IPS DF 6.9 (cell line): ENCODE data around the gene ARHGAP6.

Experiments used
- DNase-seq: peaks from one replicate; pipeline ENCODE4 v3.0.0-alpha.2; 2013; ENCODE audit warnings: low read depth, low spot score
- H3K27ac ChIP-seq: one replicate; pipeline ENCODE4 v1.5.1; 2013; ENCODE audit warnings: low read length, control low read depth
- H3K27me3 ChIP-seq: 2 replicates; pipeline ENCODE4 v1.6.1; 2013; ENCODE audit warnings: mild to moderate bottlenecking, low read length; ENCODE audit not compliant: control insufficient read depth, insufficient read depth
- H3K36me3 ChIP-seq: 2 replicates; pipeline ENCODE4 v1.6.1; 2013; ENCODE audit warnings: low read length; ENCODE audit not compliant: control insufficient read depth, insufficient read depth
- H3K4me1 ChIP-seq: 2 replicates; pipeline ENCODE4 v1.6.1; 2013; ENCODE audit warnings: low read length; ENCODE audit not compliant: control insufficient read depth, insufficient read depth
- H3K4me3 ChIP-seq: 2 replicates; pipeline ENCODE4 v1.5.1; 2013; ENCODE audit warnings: mild to moderate bottlenecking, low read length
- H3K9me3 ChIP-seq: 2 replicates; pipeline ENCODE4 v1.6.1; 2013; ENCODE audit warnings: low read length, inconsistent platforms; ENCODE audit not compliant: control insufficient read depth, insufficient read depth
- WGBS: extraction: QIAGEN DNeasy Blood & Tissue Kit; methylation state at CpG from one replicate; pipeline ENCODE4 v1.1.7; 2013; ENCODE audit warnings: mixed read lengths, missing lambda C conversion rate; ENCODE audit not compliant: insufficient read length, insufficient coverage; 5-methylcytosine and 5-hydroxymethylcytosine counted together

ARHGAP6 gene

DNA sequence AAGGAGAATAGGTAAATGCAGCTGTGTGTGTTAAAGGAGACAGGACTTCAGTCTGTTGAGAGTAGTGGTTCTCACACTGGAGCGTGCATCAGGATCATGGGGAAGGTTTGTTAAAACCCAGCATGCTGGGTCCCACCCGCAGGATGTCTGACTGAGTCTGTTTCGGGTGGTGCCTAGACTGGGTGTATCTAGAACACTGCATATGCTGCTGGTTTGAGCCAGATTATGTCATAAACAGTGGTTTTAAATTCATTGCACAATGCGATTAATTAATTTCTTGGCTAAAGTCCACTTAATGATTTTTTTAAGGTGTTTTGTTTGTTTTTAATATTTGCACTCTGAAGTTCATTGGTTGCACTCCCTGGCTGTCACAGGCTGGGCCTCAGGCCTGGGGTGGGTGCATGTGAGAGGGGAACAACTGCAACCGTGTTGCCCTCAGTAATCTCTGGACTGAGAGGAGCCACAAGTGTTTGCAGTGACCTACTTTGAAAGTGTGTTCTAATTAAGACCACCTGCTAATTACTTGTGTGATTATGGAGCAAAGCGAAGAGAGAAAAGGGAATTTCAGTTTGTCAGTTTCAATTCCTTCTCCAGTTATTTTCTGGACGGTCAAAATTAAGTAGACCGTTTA lies 546.3 kb downstream of the ARHGAP6 start:
- Histone ChIP-seq H3K9me3 (no peaks in the 10 kb centered on the region), H3K27ac (no peak overlapping the region), H3K27me3 (no peaks in the 10 kb centered on the region), H3K4me3 (no peak overlapping the region), H3K36me3 (peaks cover 11% of the 10 kb centered on the region; the same call in 1 of the 2 replicates), H3K4me1 (no peaks in the 10 kb centered on the region)
- no CpG with 5 or more reads among the region's 8 CpGs for WGBS
- no peak for DNase-seq

DNA sequence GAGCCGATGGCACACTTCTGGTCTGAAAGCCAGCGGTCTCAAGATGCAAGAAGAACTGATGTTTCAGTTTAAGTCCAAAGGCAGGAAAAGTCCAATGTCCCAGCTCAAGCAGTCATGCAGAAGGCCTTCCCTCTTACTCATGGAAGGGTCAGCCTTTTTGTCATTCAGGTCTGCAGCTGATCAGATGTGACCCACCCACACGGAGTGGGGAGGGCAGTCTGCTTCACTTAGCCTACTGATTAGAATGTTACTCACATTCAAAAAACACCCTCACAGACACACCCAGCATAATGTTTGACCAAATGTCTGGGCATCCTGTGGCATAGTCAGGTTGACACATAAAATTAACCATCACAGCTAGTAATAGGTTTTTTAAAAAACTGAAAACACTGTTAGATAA lies 548.0 kb downstream of the ARHGAP6 start:
- Histone ChIP-seq H3K4me1 (no peaks in the 10 kb centered on the region), H3K27ac (no peak overlapping the region), H3K9me3 (no peaks in the 10 kb centered on the region), H3K36me3 (peaks cover 11% of the 10 kb centered on the region; the same call in 1 of the 2 replicates), H3K4me3 (no peak overlapping the region), H3K27me3 (no peaks in the 10 kb centered on the region)
- DNase-seq = no peak
- no CpG with 5 or more reads among the region's 3 CpGs for WGBS

DNA sequence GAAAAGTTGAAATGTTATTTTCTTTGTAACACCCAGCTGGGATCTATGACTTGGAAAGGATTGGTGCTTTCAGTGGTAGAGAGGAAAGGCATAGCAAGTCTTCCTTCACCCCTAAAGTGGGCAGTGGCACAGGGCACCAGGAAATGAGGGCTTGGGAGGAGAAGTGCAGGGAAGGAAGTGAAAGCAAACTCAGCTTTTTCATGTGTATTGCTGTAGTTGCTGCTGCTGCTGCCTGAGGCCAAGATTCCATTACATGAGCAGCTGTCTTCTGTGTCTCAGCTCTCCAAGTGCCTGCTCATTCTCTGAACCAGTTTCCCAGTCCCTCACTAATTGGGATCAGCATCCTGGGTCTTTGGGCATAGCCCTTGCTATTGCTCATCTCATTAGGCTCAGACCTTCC lies 552.0 kb downstream of the ARHGAP6 start:
- no peaks in the 10 kb centered on the region for H3K27me3 ChIP-seq
- H3K4me1 ChIP-seq = no peaks in the 10 kb centered on the region
- H3K4me3 ChIP-seq = no peak overlapping the region
- no peaks in the 10 kb centered on the region for H3K9me3 ChIP-seq
- peaks cover 5% of the 10 kb centered on the region; the same call in 1 of the 2 replicates for H3K36me3 ChIP-seq
- no peak overlapping the region for H3K27ac ChIP-seq
- no peak for DNase-seq

DNA sequence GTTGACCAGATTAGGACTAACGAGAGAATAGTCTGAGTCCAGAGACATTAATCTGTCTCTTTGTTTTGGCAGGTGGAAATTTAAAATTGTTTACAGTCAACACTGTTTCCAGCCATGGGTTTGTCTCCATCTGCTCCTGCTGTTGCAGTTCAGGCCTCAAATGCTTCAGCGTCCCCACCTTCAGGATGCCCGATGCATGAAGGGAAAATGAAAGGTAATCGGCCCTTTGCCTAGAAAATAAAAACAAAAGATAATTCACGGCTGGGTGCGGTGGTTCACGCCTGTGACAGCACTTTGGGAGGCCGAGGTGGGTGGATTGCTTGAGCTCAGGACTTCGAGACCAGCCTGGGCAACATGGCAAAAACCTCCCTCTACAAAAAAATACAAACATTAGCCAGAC lies 553.8 kb downstream of the ARHGAP6 start:
- H3K27ac ChIP-seq = no peak overlapping the region
- H3K4me3 ChIP-seq = peak overlapping the region; percentile 74; the same call in 1 of the 2 replicates
- H3K9me3 ChIP-seq = no peaks in the 10 kb centered on the region
- no peak for DNase-seq
- no peaks in the 10 kb centered on the region for H3K4me1 ChIP-seq
- H3K27me3 ChIP-seq = no peaks in the 10 kb centered on the region
- H3K36me3 ChIP-seq = no peaks in the 10 kb centered on the region; the same call in 1 of the 2 replicates
- no CpG with 5 or more reads among the region's 9 CpGs for WGBS

DNA sequence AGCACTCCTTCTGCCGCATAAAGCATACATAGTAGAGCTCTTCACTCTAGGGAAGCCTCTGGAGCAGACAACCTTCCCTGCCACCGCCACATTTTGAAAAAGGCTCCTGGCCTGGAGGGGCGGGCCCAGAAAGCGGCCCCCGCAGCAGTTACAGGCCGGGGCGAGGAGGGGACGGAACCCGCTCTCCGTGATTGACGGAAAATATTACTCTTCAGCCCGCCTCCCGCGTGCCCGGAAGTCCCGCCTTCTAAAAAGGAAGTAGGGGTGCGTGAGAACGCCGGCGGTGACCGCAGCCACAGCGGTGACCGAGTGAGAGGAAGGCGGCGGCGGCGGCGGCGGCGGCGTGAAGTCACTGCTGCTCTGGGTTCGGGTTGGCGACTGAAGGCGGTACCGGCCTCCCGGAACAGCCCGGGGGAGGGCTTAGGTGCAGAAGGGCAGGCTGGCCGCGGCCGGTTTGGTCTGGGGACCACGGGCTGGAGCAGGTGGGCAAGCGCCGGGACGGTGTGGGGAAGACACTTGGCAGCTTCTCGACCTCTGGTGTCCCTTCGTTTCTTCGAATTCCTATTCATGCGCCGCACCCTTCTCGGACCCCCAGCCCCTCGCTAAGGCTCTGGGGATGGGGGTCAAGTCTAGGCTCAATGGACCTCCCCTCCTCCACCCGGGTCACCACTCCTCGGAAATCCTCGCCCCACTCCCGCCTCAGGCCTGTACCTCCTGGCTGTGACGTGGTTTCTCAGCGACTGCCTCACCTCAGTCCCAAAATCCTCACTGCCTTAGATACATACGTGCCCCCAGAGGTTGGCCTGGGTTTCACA lies 554.5 kb downstream of the ARHGAP6 start, which contains the start of gene HCCS:
Gene HCCS, plus strand, starts transcription at position 296 of the 815 bp plus-strand sequence. CDS start 729 bp downstream, outside the sequence.
- no peak within 1 kb of the TSS for H3K27ac ChIP-seq

DNA sequence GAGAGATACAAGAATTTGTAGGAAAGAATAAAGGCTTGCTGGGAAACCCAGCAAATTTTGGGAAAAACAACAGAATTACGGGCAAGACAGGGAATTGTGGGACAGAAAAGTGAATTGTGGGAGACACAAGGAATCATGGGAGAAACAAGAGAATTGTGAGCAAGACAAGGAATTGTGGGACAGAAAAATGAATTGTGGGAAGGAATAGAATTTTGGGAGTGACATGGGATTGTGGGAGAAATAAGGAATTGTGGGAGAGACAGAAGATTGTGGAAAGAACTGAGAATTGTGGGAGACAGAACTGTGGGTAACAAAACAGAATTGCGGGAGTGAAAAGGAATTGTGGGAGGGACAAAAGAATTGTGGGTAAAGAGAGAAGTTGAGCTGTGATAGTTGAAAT lies 555.8 kb downstream of the ARHGAP6 start:
- no peak overlapping the region for H3K4me3 ChIP-seq
- no peaks in the 10 kb centered on the region for H3K36me3 ChIP-seq
- no peaks in the 10 kb centered on the region for H3K4me1 ChIP-seq
- H3K9me3 ChIP-seq = no peaks in the 10 kb centered on the region
- WGBS = 100% methylated on average over 1 of the region's 2 CpGs
- H3K27ac ChIP-seq = no peak overlapping the region
- no peak for DNase-seq
- no peaks in the 10 kb centered on the region for H3K27me3 ChIP-seq

More for the DNA sequence above, 554.5 kb downstream of the ARHGAP6 start, which contains the start of gene HCCS:
- peak; percentile 33 for DNase-seq
- Histone ChIP-seq H3K36me3 (no peaks in the 10 kb centered on the region; the same call in 1 of the 2 replicates), H3K4me1 (no peaks in the 10 kb centered on the region), H3K4me3 (peak within 1 kb of the TSS; percentile 74), H3K27me3 (no peaks in the 10 kb centered on the region), H3K9me3 (no peaks in the 10 kb centered on the region)
- WGBS = no CpG with 5 or more reads among the region's 58 CpGs

DNA sequence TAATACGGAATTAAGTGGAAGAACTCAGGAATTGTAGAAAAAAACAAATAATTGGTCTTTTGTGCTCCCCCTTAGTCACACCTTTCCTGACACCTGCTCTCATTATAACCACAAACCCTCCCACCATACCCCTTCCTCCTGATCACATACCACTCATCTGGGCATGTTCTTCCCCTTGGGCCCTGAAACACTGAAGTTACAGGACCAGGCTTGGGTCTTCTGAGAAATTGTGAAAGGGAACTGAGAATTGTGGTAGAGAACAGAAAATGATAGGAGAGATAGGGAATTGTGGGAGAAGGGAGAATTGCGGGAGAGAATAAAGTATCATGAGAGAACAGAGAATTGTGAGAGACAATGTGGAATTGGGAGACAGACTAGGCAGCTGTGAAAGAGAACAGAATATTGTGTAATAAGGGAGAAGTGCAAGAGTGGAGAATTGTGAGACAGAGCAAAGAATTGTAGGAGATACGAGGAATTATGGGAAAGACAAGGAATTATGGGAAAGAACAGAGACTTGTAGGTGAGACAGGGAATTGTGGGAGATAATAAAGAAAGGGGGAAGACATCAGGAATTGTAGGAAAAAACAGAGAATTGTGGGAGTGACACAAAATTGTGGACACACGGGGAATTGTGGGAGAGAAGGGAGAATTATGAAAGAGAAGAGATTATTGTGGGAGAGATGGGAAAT lies 557.3 kb downstream of the ARHGAP6 start:
- 100% methylated on average over 3 of the region's 4 CpGs for WGBS
- Histone ChIP-seq H3K4me3 (no peak overlapping the region), H3K27me3 (no peaks in the 10 kb centered on the region), H3K36me3 (no peaks in the 10 kb centered on the region), H3K27ac (no peak overlapping the region), H3K4me1 (no peaks in the 10 kb centered on the region), H3K9me3 (no peaks in the 10 kb centered on the region)
- no peak for DNase-seq

DNA sequence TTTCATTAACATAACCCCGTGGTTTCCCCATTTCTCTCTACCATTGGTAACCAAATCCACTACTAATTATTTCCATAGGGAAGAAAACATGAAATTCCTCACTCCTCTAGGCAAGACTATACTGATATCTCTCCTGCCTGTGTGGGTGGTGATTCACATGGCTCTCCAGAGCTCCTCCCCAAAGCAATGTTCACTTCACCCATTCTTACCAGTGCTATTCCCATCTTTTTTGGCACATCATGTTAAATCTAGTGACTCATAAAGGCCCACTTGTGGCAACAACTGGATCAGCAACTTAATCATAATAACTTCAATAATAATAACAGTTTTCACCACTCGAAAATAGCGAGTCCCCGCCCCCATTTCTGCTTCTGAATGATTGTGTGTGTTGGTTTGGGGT lies 560.6 kb downstream of the ARHGAP6 start:
- no peak overlapping the region for H3K27ac ChIP-seq
- no peaks in the 10 kb centered on the region for H3K9me3 ChIP-seq
- H3K4me1 ChIP-seq = no peaks in the 10 kb centered on the region
- H3K36me3 ChIP-seq = no peaks in the 10 kb centered on the region
- no CpG with 5 or more reads among the region's 4 CpGs for WGBS
- H3K27me3 ChIP-seq = no peaks in the 10 kb centered on the region
- no peak overlapping the region for H3K4me3 ChIP-seq
- no peak for DNase-seq

DNA sequence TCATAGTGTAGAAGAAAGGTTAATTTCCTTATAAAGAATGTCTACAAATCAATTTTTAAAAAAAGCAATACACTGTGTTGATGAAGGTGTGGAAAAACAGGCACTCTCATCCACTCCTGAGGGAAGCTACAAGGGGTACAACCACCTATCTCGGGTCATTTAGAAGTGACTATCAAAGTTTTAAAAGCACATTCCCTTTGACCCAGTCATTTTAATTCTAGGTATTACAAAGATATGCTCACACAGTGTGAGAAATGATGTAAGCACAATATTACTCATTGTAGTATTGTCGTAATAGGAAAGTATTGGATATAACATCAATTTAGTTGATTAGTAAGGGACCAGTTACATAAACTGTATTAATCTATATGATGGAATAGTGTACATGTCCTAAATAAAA lies 562.0 kb downstream of the ARHGAP6 start:
- no peaks in the 10 kb centered on the region for H3K27me3 ChIP-seq
- H3K9me3 ChIP-seq = no peaks in the 10 kb centered on the region
- H3K4me3 ChIP-seq = no peak overlapping the region
- H3K27ac ChIP-seq = no peak overlapping the region
- WGBS = no CpG with 5 or more reads among the region's 2 CpGs
- DNase-seq = no peak
- no peaks in the 10 kb centered on the region for H3K4me1 ChIP-seq
- H3K36me3 ChIP-seq = no peaks in the 10 kb centered on the region

DNA sequence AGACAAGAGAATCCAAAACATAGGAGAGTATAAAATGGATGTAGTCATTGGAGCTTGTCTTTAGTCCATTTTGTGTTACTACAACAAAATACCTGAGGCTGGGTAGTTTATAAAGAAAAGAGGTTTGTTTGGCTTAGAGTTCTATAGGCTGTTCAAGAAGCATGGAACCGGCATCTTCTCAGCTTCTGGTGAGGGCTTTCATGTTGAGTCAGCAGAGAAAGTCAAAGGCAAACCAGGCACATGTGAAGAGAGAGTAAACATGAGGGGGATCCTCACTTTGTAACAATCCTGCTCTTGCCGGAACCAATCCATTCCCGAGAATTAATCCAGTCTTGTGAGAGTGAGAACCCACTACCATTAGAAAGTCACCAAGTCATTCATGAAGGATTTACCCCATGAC lies 562.7 kb downstream of the ARHGAP6 start:
- WGBS = no CpG with 5 or more reads among the region's 3 CpGs
- no peak overlapping the region for H3K27ac ChIP-seq
- no peak overlapping the region for H3K4me3 ChIP-seq
- no peaks in the 10 kb centered on the region for H3K4me1 ChIP-seq
- no peaks in the 10 kb centered on the region for H3K36me3 ChIP-seq
- no peaks in the 10 kb centered on the region for H3K27me3 ChIP-seq
- H3K9me3 ChIP-seq = no peaks in the 10 kb centered on the region
- no peak for DNase-seq
